HCT116 (cell line): ENCODE results near the gene SVIL. TPM values are rescaled to one million over a fixed set of nuclear protein-coding genes. Genes with fewer than 3 reads are reported as not detected.

ENCODE experiments used
- ATAC-seq: fragments of 200-7000 bp; cut with Tn5 transposase; 2 replicates; pipeline ENCODE4 v1.9.1; 2020; ENCODE audit warnings: mild to moderate bottlenecking, moderate library complexity
- BruUV-seq: library from RNA; stranded (reverse); fragments of 400-500 nt; replicated peaks from 2 replicates; lab custom pipeline; 2021; lab: Mats Ljungman, UMichigan
- CTCF ChIA-PET: fragments of 300-600 bp; sonication (Branson Sonifier 250); formaldehyde crosslinking; loops from one replicate; lab custom pipeline; 2021; ENCODE audit warnings: antibody characterized with exemption; lab: Charles Lee
- POLR2A ChIA-PET: fragments of 300-600, 350-600 bp; sonication (Branson Sonifier 250); formaldehyde crosslinking; loops from one replicate; lab custom pipeline; 2021; ENCODE audit warnings: antibody characterized with exemption; lab: Charles Lee
- RAD21 ChIA-PET, 2 experiments: fragments of 300-600 bp; sonication (Branson Sonifier 250); formaldehyde crosslinking; loops; one replicate each; lab custom pipeline; 2023; ENCODE audit warnings: low total read pairs in 2 of 2; ENCODE audit not compliant: uncharacterized antibody in 2 of 2, unreplicated experiment in 2 of 2, low non-redundant PET in 1 of 2; lab: Charles Lee
- DNase-seq: peaks from one replicate; pipeline ENCODE4 v3.0.0-alpha.2; 2010; ENCODE audit warnings: low read depth, low spot score
- H2AFZ ChIP-seq: fragments of 200-600 bp; shearing (Covaris generic), sonication (generic); 2 replicates; pipeline ENCODE4 v1.6.1; 2017; ENCODE audit warnings: low read depth, mixed run types, mixed read lengths, antibody characterized with exemption, low read length; ENCODE audit not compliant: poor library complexity, severe bottlenecking
- H3K27ac ChIP-seq: 2 replicates; pipeline ENCODE4 v1.5.1; 2012; ENCODE audit warnings: low read depth, low read length
- H3K27me3 ChIP-seq: fragments of 200-600 bp; sonication (generic); 2 replicates; pipeline ENCODE4 v1.6.1; 2016; ENCODE audit warnings: mixed run types, low read length, mixed read lengths; ENCODE audit not compliant: insufficient read depth
- H3K36me3 ChIP-seq, 2 experiments: fragments of 200-500 bp in 1 of 2; fragments of 200-600 bp in 1 of 2; sonication (Bioruptor generic) in 1 of 2; sonication (generic) in 1 of 2; 2 replicates each; pipeline versions ENCODE4 v1.5.1 to v1.6.1; 2014 to 2016; ENCODE audit warnings: low read length in 2 of 2, inconsistent platforms in 1 of 2, mixed read lengths in 1 of 2, mixed run types in 1 of 2; ENCODE audit not compliant: insufficient read depth in 2 of 2, control insufficient read depth in 1 of 2
- H3K4me1 ChIP-seq, 2 experiments: fragments of 200-600 bp in 1 of 2; sonication (generic) in 1 of 2; 2 replicates each; pipeline versions ENCODE4 v1.5.1 to v1.6.1; 2012 to 2017; ENCODE audit warnings: low read length in 2 of 2, inconsistent platforms in 1 of 2, mild to moderate bottlenecking in 1 of 2, mixed read lengths in 1 of 2, mixed run types in 1 of 2, moderate library complexity in 1 of 2; ENCODE audit not compliant: insufficient read depth in 2 of 2, control insufficient read depth in 1 of 2
- H3K4me2 ChIP-seq: fragments of 200-600 bp; sonication (generic); 2 replicates; pipeline ENCODE4 v1.6.1; 2017; ENCODE audit warnings: mixed run types, low read length, mixed read lengths
- H3K4me3 ChIP-seq, 2 experiments: fragments of 200-600 bp in 1 of 2; sonication (generic) in 1 of 2; replicated peaks in 1 of 2; 2 replicates each; pipeline ENCODE4 v1.5.1; 2011 to 2016; ENCODE audit warnings: low read length in 2 of 2, control low read depth in 1 of 2, low read depth in 1 of 2, mild to moderate bottlenecking in 1 of 2, mixed read lengths in 1 of 2, mixed run types in 1 of 2
- H3K79me2 ChIP-seq: fragments of 200-600 bp; sonication (generic); 2 replicates; pipeline ENCODE4 v1.6.1; 2017; ENCODE audit warnings: mild to moderate bottlenecking, mixed run types, low read length, moderate library complexity, mixed read lengths; ENCODE audit not compliant: insufficient read depth
- H3K9ac ChIP-seq: fragments of 200-600 bp; sonication (generic); 2 replicates; pipeline ENCODE4 v1.6.1; 2016; ENCODE audit warnings: low read length, mixed read lengths
- H3K9me2 ChIP-seq: fragments of 200-600 bp; sonication (generic), shearing (Covaris generic); 2 replicates; pipeline ENCODE4 v1.6.1; 2017; ENCODE audit warnings: mixed run types, mild to moderate bottlenecking, moderate library complexity; ENCODE audit not compliant: insufficient read depth
- H3K9me3 ChIP-seq, 2 experiments: fragments of 200-500 bp in 1 of 2; fragments of 200-600 bp in 1 of 2; sonication (Bioruptor generic) in 1 of 2; sonication (generic) in 1 of 2; 2 replicates each; pipeline ENCODE4 v1.6.1; 2014 to 2017; ENCODE audit warnings: low read length in 2 of 2, mixed read lengths in 2 of 2, inconsistent platforms in 1 of 2, low read depth in 1 of 2, mild to moderate bottlenecking in 1 of 2, mixed run types in 1 of 2, moderate library complexity in 1 of 2; ENCODE audit not compliant: control insufficient read depth in 1 of 2, insufficient read depth in 1 of 2
- H4K20me1 ChIP-seq: fragments of 200-600 bp; sonication (generic), shearing (Covaris generic); 2 replicates; pipeline ENCODE4 v1.6.1; 2017; ENCODE audit warnings: mixed run types, mild to moderate bottlenecking, moderate library complexity; ENCODE audit not compliant: insufficient read depth
- CBX3 ChIP-seq: IDR thresholded peaks from 2 replicates; pipeline ENCODE4 v1.6.1; 2012; ENCODE audit warnings: low read depth
- CEBPB ChIP-seq: IDR thresholded peaks from 2 replicates; pipeline ENCODE4 v1.6.1; 2012; ENCODE audit warnings: low read depth
- EGR1 ChIP-seq: IDR thresholded peaks from 2 replicates; pipeline ENCODE4 v1.6.1; 2012; ENCODE audit warnings: low read depth
- ELF1 ChIP-seq: IDR thresholded peaks from 2 replicates; pipeline ENCODE4 v1.6.1; 2012; ENCODE audit warnings: low read depth, borderline replicate concordance
- EZH2 ChIP-seq: fragments of 200-600 bp; sonication (generic); IDR thresholded peaks from 2 replicates; pipeline ENCODE4 v1.6.1; 2017; ENCODE audit warnings: antibody characterized with exemption, mixed run types
- EZH2phosphoT487 ChIP-seq: fragments of 200-600 bp; IDR thresholded peaks from 2 replicates; pipeline ENCODE4 v1.6.1; 2018; ENCODE audit warnings: antibody characterized with exemption, borderline replicate concordance
- JUND ChIP-seq: IDR thresholded peaks from 2 replicates; pipeline ENCODE4 v1.6.1; 2012
- POLR2A ChIP-seq: IDR thresholded peaks from 2 replicates; pipeline ENCODE4 v1.7.0; 2011; ENCODE audit warnings: borderline replicate concordance; ENCODE audit not compliant: insufficient read depth, insufficient read length; ENCODE audit errors: extremely low read depth
- POLR2AphosphoS5 ChIP-seq: IDR thresholded peaks from 2 replicates; pipeline ENCODE4 v1.6.1; 2011; ENCODE audit warnings: mild to moderate bottlenecking, low read depth, low read length, moderate library complexity
- RAD21 ChIP-seq: IDR thresholded peaks from 2 replicates; pipeline ENCODE4 v1.6.1; 2012; ENCODE audit warnings: low read depth, mild to moderate bottlenecking
- SIN3A ChIP-seq: IDR thresholded peaks from 2 replicates; pipeline ENCODE4 v1.6.1; 2012; ENCODE audit warnings: low read depth
- SP1 ChIP-seq: IDR thresholded peaks from 2 replicates; pipeline ENCODE4 v1.6.1; 2012; ENCODE audit warnings: low read depth
- SRF ChIP-seq: IDR thresholded peaks from 2 replicates; pipeline ENCODE4 v1.6.1; 2012; ENCODE audit warnings: low read depth
- TCF7L2 ChIP-seq: IDR thresholded peaks from 2 replicates; pipeline ENCODE4 v1.7.0; 2011; ENCODE audit warnings: borderline replicate concordance, inconsistent platforms; ENCODE audit not compliant: insufficient read depth, insufficient read length; ENCODE audit errors: extremely low read depth
- YY1 ChIP-seq: IDR thresholded peaks from 2 replicates; pipeline ENCODE4 v1.6.1; 2011; ENCODE audit warnings: low read length, low read depth, moderate library complexity, mild to moderate bottlenecking; ENCODE audit not compliant: insufficient replicate concordance; ENCODE audit errors: extremely low read depth
- ZFX ChIP-seq: fragments of 450-650 bp; IDR thresholded peaks from 2 replicates; pipeline ENCODE4 v1.6.1; 2017
- ZNF274 ChIP-seq: fragments of 200-500 bp; sonication (Bioruptor generic); IDR thresholded peaks from 2 replicates; pipeline ENCODE4 v1.6.1; 2014; ENCODE audit warnings: mild to moderate bottlenecking, low read depth, low read length, inconsistent platforms
- intact Hi-C: fragments of 100-400 bp; cut with micrococcal nuclease; formaldehyde crosslinking; loops from 2 replicates; pipeline ENCODE4 v1.10.0; 2022
- total RNA-seq: library from RNA; stranded (reverse); gene quantifications from one replicate; pipeline ENCODE4 v1.2.1, GENCODE V29; 2021; ENCODE audit not compliant: unreplicated experiment
- TF ChIP-seq, protein P1 (sequence below): IDR thresholded peaks from 2 replicates; pipeline ENCODE4 v1.6.1; 2012
- TF ChIP-seq, protein P2 (sequence below): IDR thresholded peaks from 2 replicates; pipeline ENCODE4 v1.6.1; 2011; ENCODE audit warnings: mild to moderate bottlenecking, low read length, moderate library complexity; ENCODE audit not compliant: insufficient replicate concordance; ENCODE audit errors: extremely low read depth
- TF ChIP-seq, protein P3 (sequence below), 3 experiments: fragments of 200-600 bp in 1 of 3; sonication (generic) in 1 of 3; IDR thresholded peaks in 2 of 3; conservative IDR thresholded peaks in 1 of 3; 2 replicates each; pipeline ENCODE4 v1.5.1; 2012 to 2017; ENCODE audit warnings: low read depth in 2 of 3, low read length in 2 of 3, antibody characterized with exemption in 1 of 3, borderline replicate concordance in 1 of 3, control low read depth in 1 of 3, mild to moderate bottlenecking in 1 of 3, mixed read lengths in 1 of 3, mixed run types in 1 of 3, moderate library complexity in 1 of 3; ENCODE audit not compliant: insufficient read depth in 1 of 3

SVIL gene
- total RNA-seq, 1 experiment from 2014 or later, result 27.0 TPM

DNA sequence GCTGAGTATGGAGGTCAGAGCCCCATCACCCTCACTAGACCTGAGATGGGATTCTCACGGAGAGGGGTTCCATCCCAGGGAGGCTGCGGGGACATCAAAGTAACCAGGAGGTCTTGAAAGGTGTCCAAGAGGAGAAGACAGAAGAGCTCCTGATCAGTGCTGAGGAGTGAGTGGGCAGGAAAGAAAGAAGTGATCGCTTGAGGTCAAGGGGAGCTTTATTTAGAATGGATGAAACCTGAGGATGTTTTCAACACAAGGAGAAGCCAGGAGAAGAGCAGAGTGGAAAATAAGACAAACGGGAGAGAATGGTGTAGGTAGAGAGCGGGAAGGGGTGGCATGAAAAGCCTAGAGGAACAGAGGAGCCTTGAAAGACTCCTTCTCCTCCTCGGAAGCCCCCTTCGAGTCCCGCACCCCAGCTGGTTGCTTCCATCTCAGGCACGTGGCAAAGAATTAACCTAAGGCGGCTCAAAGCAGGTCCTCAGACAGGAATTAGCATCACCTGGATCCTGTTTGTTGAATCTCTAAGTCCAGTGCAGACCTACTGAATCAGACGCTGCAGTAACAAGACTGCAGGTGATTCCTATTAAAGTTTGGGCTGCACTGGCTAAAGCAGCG lies 5.8 kb downstream of the SVIL start (continued):
- no peak for TF ChIP-seq ZNF274
- TF ChIP-seq SRF, result no peak
- TF ChIP-seq YY1, result no peak
- TF ChIP-seq, all 23 proteins: peak for 0

DNA sequence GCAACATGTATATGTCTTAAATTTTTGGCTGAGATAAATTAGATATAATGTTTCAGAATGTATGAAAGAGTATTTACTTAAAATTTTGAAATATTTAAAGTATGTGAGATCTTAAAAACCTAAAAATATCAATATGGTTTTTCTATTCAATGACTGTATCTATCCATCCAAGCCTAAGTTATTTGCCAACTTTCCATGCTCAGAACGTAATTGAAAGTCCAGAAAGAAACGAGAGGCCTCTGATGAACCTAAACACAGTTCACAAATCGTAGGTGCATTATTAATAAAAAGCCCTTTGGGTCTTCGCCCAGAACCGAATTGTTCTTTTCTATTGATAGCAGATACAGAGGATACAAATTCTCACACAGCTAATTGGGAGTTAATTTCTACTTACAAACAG lies 6.5 kb downstream of the SVIL start:
- no peaks in the 10 kb centered on the region for H3K9me2 ChIP-seq
- TF ChIP-seq CBX3, result no peak
- no peak for TF ChIP-seq ZFX
- TF ChIP-seq SP1, result no peak
- TF ChIP-seq TCF7L2, result no peak
- TF ChIP-seq, protein P1, sequence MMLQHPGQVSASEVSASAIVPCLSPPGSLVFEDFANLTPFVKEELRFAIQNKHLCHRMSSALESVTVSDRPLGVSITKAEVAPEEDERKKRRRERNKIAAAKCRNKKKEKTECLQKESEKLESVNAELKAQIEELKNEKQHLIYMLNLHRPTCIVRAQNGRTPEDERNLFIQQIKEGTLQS, result no peak
- no peak for TF ChIP-seq JUND
- TF ChIP-seq SIN3A, result no peak
- no peak for TF ChIP-seq SRF
- TF ChIP-seq, protein P2, sequence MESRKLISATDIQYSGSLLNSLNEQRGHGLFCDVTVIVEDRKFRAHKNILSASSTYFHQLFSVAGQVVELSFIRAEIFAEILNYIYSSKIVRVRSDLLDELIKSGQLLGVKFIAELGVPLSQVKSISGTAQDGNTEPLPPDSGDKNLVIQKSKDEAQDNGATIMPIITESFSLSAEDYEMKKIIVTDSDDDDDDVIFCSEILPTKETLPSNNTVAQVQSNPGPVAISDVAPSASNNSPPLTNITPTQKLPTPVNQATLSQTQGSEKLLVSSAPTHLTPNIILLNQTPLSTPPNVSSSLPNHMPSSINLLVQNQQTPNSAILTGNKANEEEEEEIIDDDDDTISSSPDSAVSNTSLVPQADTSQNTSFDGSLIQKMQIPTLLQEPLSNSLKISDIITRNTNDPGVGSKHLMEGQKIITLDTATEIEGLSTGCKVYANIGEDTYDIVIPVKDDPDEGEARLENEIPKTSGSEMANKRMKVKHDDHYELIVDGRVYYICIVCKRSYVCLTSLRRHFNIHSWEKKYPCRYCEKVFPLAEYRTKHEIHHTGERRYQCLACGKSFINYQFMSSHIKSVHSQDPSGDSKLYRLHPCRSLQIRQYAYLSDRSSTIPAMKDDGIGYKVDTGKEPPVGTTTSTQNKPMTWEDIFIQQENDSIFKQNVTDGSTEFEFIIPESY, result no peak
- TF ChIP-seq EGR1, result no peak
- TF ChIP-seq POLR2AphosphoS5, result no peak
- no peak for TF ChIP-seq ZNF274
- no peak for TF ChIP-seq EZH2
- no peak for TF ChIP-seq RAD21
- TF ChIP-seq CEBPB, result no peak
- TF ChIP-seq, protein P3, sequence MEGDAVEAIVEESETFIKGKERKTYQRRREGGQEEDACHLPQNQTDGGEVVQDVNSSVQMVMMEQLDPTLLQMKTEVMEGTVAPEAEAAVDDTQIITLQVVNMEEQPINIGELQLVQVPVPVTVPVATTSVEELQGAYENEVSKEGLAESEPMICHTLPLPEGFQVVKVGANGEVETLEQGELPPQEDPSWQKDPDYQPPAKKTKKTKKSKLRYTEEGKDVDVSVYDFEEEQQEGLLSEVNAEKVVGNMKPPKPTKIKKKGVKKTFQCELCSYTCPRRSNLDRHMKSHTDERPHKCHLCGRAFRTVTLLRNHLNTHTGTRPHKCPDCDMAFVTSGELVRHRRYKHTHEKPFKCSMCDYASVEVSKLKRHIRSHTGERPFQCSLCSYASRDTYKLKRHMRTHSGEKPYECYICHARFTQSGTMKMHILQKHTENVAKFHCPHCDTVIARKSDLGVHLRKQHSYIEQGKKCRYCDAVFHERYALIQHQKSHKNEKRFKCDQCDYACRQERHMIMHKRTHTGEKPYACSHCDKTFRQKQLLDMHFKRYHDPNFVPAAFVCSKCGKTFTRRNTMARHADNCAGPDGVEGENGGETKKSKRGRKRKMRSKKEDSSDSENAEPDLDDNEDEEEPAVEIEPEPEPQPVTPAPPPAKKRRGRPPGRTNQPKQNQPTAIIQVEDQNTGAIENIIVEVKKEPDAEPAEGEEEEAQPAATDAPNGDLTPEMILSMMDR (IDR thresholded peaks at IDR 0.05 in 2 of 3, conservative IDR thresholded peaks at IDR 0.05 in 1 of 3; ENCODE audit: borderline replicate concordance in 1 of 3, insufficient read depth in 1 of 3, low read depth in 2 of 3, low read length in 2 of 3), result no peak
- TF ChIP-seq ELF1, result no peak
- no peak for TF ChIP-seq YY1
- TF ChIP-seq POLR2A, result no peak
- TF ChIP-seq EZH2phosphoT487, result no peak
- TF ChIP-seq, all 23 proteins: peak for 0
- Histone ChIP-seq H3K79me2 (peaks cover 14% of the 10 kb centered on the region), H3K27ac (no peak overlapping the region), H2AFZ (no peak overlapping the region), H3K9ac (no peak overlapping the region), H3K4me2 (no peak overlapping the region), H3K36me3 (no peaks in the 10 kb centered on the region), H3K4me1 (peaks cover 19 to 20% of the 10 kb centered on the region in 2 experiments), H3K9me3 (no peaks in the 10 kb centered on the region), H4K20me1 (no peaks in the 10 kb centered on the region), H3K27me3 (no peaks in the 10 kb centered on the region), H3K4me3 (no peak overlapping the region)
- RAD21 ChIA-PET, result no interaction called here
- DNase-seq, result no peak
- ATAC-seq, result no peak
- POLR2A ChIA-PET, result no interaction called here
- BruUV-seq, result no TSS peak
- CTCF ChIA-PET, result no interaction called here
- intact Hi-C loops, result no loop called here
